GM23338 (cell line): ENCODE measurements around the gene LCN6. TPM values are rescaled to one million over a fixed set of nuclear protein-coding genes. Genes with fewer than 3 reads are reported as not detected.

Source experiments
- ATAC-seq: fragments of 200-7000 bp; cut with Tn5 transposase; 3 replicates; pipeline ENCODE4 v1.9.1; 2020
- DNase-seq: peaks from one replicate; pipeline ENCODE4 v3.0.0-alpha.2; 2015; ENCODE audit warnings: low spot score
- H2AFZ ChIP-seq: fragments of 200-600 bp; sonication (generic); 2 replicates; pipeline ENCODE4 v1.8.0; 2016; ENCODE audit warnings: antibody characterized with exemption, mild to moderate bottlenecking, moderate library complexity
- H3F3A ChIP-seq: fragments of 200-600 bp; sonication (generic); replicated peaks from 2 replicates; pipeline ENCODE4 v1.8.0; 2017; ENCODE audit warnings: antibody characterized with exemption, mixed run types, low read depth
- H3K27ac ChIP-seq: fragments of 200-600 bp; sonication (generic); 2 replicates; pipeline ENCODE4 v1.6.1; 2016; ENCODE audit warnings: low read depth
- H3K27me3 ChIP-seq: fragments of 200-600 bp; sonication (generic); 2 replicates; pipeline ENCODE4 v1.8.0; 2016; ENCODE audit warnings: mild to moderate bottlenecking, mixed run types, moderate library complexity; ENCODE audit not compliant: insufficient read depth
- H3K36me3 ChIP-seq: fragments of 200-600 bp; sonication (generic); 2 replicates; pipeline ENCODE4 v1.8.0; 2016; ENCODE audit warnings: mild to moderate bottlenecking; ENCODE audit not compliant: insufficient read depth
- H3K4me1 ChIP-seq: fragments of 200-600 bp; sonication (generic); 2 replicates; pipeline ENCODE4 v1.8.0; 2016; ENCODE audit warnings: mild to moderate bottlenecking, moderate library complexity; ENCODE audit not compliant: insufficient read depth
- H3K4me2 ChIP-seq: fragments of 200-600 bp; sonication (generic); 2 replicates; pipeline ENCODE4 v1.7.1; 2017; ENCODE audit warnings: mixed run types
- H3K4me3 ChIP-seq: fragments of 200-600 bp; sonication (generic); 2 replicates; pipeline ENCODE4 v1.6.1; 2016; ENCODE audit warnings: mixed run types
- H3K79me2 ChIP-seq: fragments of 200-600 bp; sonication (generic); replicated peaks from 2 replicates; pipeline ENCODE4 v1.8.0; 2017; ENCODE audit warnings: mild to moderate bottlenecking; ENCODE audit not compliant: insufficient read depth
- H3K9me2 ChIP-seq: fragments of 200-600 bp; sonication (generic); 2 replicates; pipeline ENCODE4 v1.8.0; 2017; ENCODE audit not compliant: insufficient read depth
- H4K20me1 ChIP-seq: fragments of 200-600 bp; sonication (generic); replicated peaks from 2 replicates; pipeline ENCODE4 v1.8.0; 2017; ENCODE audit warnings: mild to moderate bottlenecking; ENCODE audit not compliant: insufficient read depth
- H3K27ac Mint-ChIP-seq: 2 replicates; pipeline ENCODE4 v1.8.0; 2020; ENCODE audit warnings: inconsistent platforms, mild to moderate bottlenecking, moderate library complexity, mixed read lengths
- H3K27me3 Mint-ChIP-seq: 3 replicates; pipeline ENCODE4 v1.8.0; 2022; ENCODE audit warnings: low read depth, mild to moderate bottlenecking, moderate library complexity, mixed read lengths, inconsistent platforms; ENCODE audit not compliant: insufficient read depth, poor library complexity
- H3K36me3 Mint-ChIP-seq: 3 replicates; pipeline ENCODE4 v1.8.0; 2021; ENCODE audit warnings: low read depth, mild to moderate bottlenecking, inconsistent platforms, moderate library complexity, mixed read lengths
- H3K4me1 Mint-ChIP-seq: 3 replicates; pipeline ENCODE4 v1.8.0; 2020; ENCODE audit warnings: mild to moderate bottlenecking, inconsistent platforms, mixed read lengths
- H3K4me3 Mint-ChIP-seq: 3 replicates; pipeline ENCODE4 v1.8.0; 2021; ENCODE audit warnings: moderate library complexity, mild to moderate bottlenecking, inconsistent platforms, mixed read lengths
- H3K9me3 Mint-ChIP-seq: 3 replicates; pipeline ENCODE4 v1.8.0; 2020; ENCODE audit warnings: moderate library complexity, mild to moderate bottlenecking, inconsistent platforms, mixed read lengths
- CREB1 ChIP-seq: fragments of 250-450 bp; sonication (Bioruptor Pico); IDR thresholded peaks from 2 replicates; pipeline ENCODE4 v1.5.0; 2020; ENCODE audit warnings: low read depth, mild to moderate bottlenecking, moderate library complexity
- ETS1 ChIP-seq: IDR thresholded peaks from 2 replicates; pipeline ENCODE4 v1.6.1; 2016; ENCODE audit warnings: antibody characterized with exemption
- EZH2 ChIP-seq: fragments of 200-600 bp; sonication (generic); IDR thresholded peaks from one replicate; pipeline ENCODE4 v1.8.0; 2017; ENCODE audit warnings: antibody characterized with exemption, mild to moderate bottlenecking, low read depth; ENCODE audit not compliant: unreplicated experiment
- EZH2phosphoT487 ChIP-seq: fragments of 200-600 bp; sonication (generic); IDR thresholded peaks from one replicate; pipeline ENCODE4 v1.8.1; 2018; ENCODE audit warnings: antibody characterized with exemption; ENCODE audit not compliant: unreplicated experiment
- POLR2AphosphoS5 ChIP-seq: IDR thresholded peaks from 2 replicates; pipeline ENCODE4 v1.6.1; 2016; ENCODE audit warnings: antibody characterized with exemption, low read depth
- ZNF114 ChIP-seq: fragments of 250-450 bp; sonication (Bioruptor Pico); IDR thresholded peaks from 2 replicates; pipeline ENCODE4 v1.5.0; 2020; ENCODE audit warnings: mild to moderate bottlenecking, moderate library complexity
- ZNF331 ChIP-seq: fragments of 250-450 bp; sonication (Bioruptor Pico); IDR thresholded peaks from 2 replicates; pipeline ENCODE4 v1.5.0; 2020; ENCODE audit warnings: low read depth, mild to moderate bottlenecking, moderate library complexity
- ZNF462 ChIP-seq: fragments of 250-450 bp; sonication (Bioruptor Pico); IDR thresholded peaks from 2 replicates; pipeline ENCODE4 v1.5.0; 2020; ENCODE audit warnings: mild to moderate bottlenecking, moderate library complexity
- polyA plus RNA-seq: library from polyadenylated mRNA; unstranded; fragments of >200 nt; fragmentation: Nextera tagmentation; extraction: Ambion mirVana; gene quantifications from 2 replicates; pipeline ENCODE4 v1.2.1, GENCODE V29; 2016
- total RNA-seq: library from RNA; depleted of rRNA; stranded (reverse); fragments of >200 nt; shearing (Covaris generic); gene quantifications from 2 replicates; pipeline ENCODE4 v1.2.3, GENCODE V29; 2014

Gene LCN6
- total and polyA plus RNA-seq, 2 experiments from 2014 or later = not detected

DNA sequence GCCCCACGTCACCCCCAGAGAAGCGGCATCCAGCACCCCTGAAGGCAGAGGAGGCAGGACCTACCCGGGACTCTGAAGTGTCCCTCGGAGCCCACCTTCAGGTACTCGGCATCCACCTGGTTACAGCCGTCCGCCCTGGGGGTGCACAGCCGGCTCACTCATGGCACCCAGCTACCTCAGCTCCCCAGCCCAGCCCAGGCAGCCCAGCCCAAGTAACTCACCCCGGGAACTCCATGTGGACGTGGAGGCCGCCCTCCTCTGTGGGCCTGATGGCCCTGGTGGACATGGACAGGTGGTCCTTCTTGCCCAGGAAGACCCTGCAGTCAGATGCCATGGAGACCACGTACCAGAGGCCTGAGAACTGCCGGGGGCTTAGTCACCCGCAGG is 15.3 kb upstream of the LCN6 start:
- Histone ChIP-seq H4K20me1 (no peaks in the 10 kb centered on the region), H3K4me3 (peak overlapping the region; percentile 51), H3K4me2 (peak overlapping the region; percentile 76; the same call in 1 of the 2 replicates), H2AFZ (peak overlapping the region; percentile 80; the same call in 1 of the 2 replicates), H3K79me2 (no peaks in the 10 kb centered on the region), H3F3A (0 out of 2 replicates have a peak, but pooled peaks cover 5% of the 10 kb centered on the region), H3K36me3 (no peaks in the 10 kb centered on the region), H3K27ac (no peak overlapping the region), H3K27me3 (no peaks in the 10 kb centered on the region), H3K4me1 (no peaks in the 10 kb centered on the region), H3K9me2 (no peaks in the 10 kb centered on the region)
- no peak for TF ChIP-seq EZH2
- no peak for TF ChIP-seq ZNF331 (CRISPR knock-in tag)
- no peak for TF ChIP-seq ZNF114 (CRISPR knock-in tag)
- TF ChIP-seq EZH2phosphoT487 = no peak
- TF ChIP-seq ETS1 = no peak
- TF ChIP-seq POLR2AphosphoS5 = no peak
- TF ChIP-seq ZNF462 (CRISPR knock-in tag) = no peak
- no peak for TF ChIP-seq CREB1 (CRISPR knock-in tag)
- Mint-ChIP-seq H3K9me3 (peaks cover 13% of the 10 kb centered on the region), H3K27me3 (peaks cover 8% of the 10 kb centered on the region), H3K36me3 (peaks cover 3% of the 10 kb centered on the region; the same call in 2 of the 3 replicates), H3K4me1 (peaks cover 13% of the 10 kb centered on the region), H3K4me3 (no peak overlapping the region), H3K27ac (no peak overlapping the region)
- no peak for DNase-seq
- no peak for ATAC-seq
